NOMO-1 treated with dmso at 0.1 percent for 144 hours (cell line): ENCODE measurements around the gene DRAP1.
"Not testable (repeated sequence)": the region's sequence is repeated elsewhere in the genome, so short reads cannot be mapped to it uniquely, and the experiment has no call there.

ENCODE experiments used
- DNase-seq: peaks from one replicate; lab custom pipeline; 2025; ENCODE audit not compliant: unreplicated experiment; lab: John Stamatoyannopoulos, UW

Gene DRAP1

GRCh38 chr11:65927904-65928397 is 8.7 kb downstream of the DRAP1 start:
- peak; percentile 57 for DNase-seq

- DNase-seq, result no peak
Measured at GRCh38 chr11:65928667-65929066, 9.4 kb downstream of the DRAP1 start.

- no peak for DNase-seq
Measured at GRCh38 chr11:65931773-65932557, 12.7 kb downstream of the DRAP1 start.

GRCh38 chr11:65932558-65932919 is 13.3 kb downstream of the DRAP1 start:
- DNase-seq, result no peak

GRCh38 chr11:65934014-65934413 is 14.8 kb downstream of the DRAP1 start:
- DNase-seq, result no peak

GRCh38 chr11:65937766-65938165 is 18.5 kb downstream of the DRAP1 start:
- no peak for DNase-seq

GRCh38 chr11:65941720-65942310 is 22.6 kb downstream of the DRAP1 start:
- DNase-seq, result no peak

GRCh38 chr11:65942531-65942930 is 23.3 kb downstream of the DRAP1 start:
- DNase-seq, result no peak

- no peak for DNase-seq
Measured at GRCh38 chr11:65944191-65944590, 25.0 kb downstream of the DRAP1 start.

GRCh38 chr11:65944767-65945166 is 25.5 kb downstream of the DRAP1 start:
- no peak for DNase-seq

GRCh38 chr11:65945430-65945911 is 26.2 kb downstream of the DRAP1 start, which contains the start of gene TSGA10IP:
TSGA10IP (plus strand) TSS chr11:65945480; CDS start chr11:65945676, 196 bp downstream.
- no peak for DNase-seq

- no peak for DNase-seq
Measured at GRCh38 chr11:65945941-65946558, 26.8 kb downstream of the DRAP1 start.

- DNase-seq, result no peak
Measured at GRCh38 chr11:65946655-65947054, 27.4 kb downstream of the DRAP1 start.

GRCh38 chr11:65947133-65947532 is 27.9 kb downstream of the DRAP1 start:
- no peak for DNase-seq

GRCh38 chr11:65947603-65948125 is 28.4 kb downstream of the DRAP1 start:
- DNase-seq, result no peak

- not testable (repeated sequence) for DNase-seq
Measured at GRCh38 chr11:65950711-65951110, 31.5 kb downstream of the DRAP1 start.

- DNase-seq, result not testable (repeated sequence)
Measured at GRCh38 chr11:65951641-65952040, 32.4 kb downstream of the DRAP1 start.

GRCh38 chr11:65952052-65952521 is 32.9 kb downstream of the DRAP1 start:
- DNase-seq, result no peak

- no peak for DNase-seq
Measured at GRCh38 chr11:65953471-65953870, 34.2 kb downstream of the DRAP1 start.

GRCh38 chr11:65954771-65955170 is 35.5 kb downstream of the DRAP1 start:
- DNase-seq, result no peak

- no peak for DNase-seq
Measured at GRCh38 chr11:65958291-65958690, 39.1 kb downstream of the DRAP1 start.
